GM12864 (cell line): ENCODE results near the gene SLC6A3.
"Not testable (repeated sequence)": the region's sequence is repeated elsewhere in the genome, so short reads cannot be mapped to it uniquely, and the experiment has no call there.

Source experiments
- DNase-seq: peaks from one replicate; pipeline ENCODE4 v3.0.0-alpha.2; 2011; ENCODE audit warnings: low read depth
- H3K4me3 ChIP-seq: 2 replicates; pipeline ENCODE4 v1.5.1; 2011; ENCODE audit warnings: mild to moderate bottlenecking, low read depth, low read length, control low read depth
- TF ChIP-seq, protein P1 (sequence below): IDR thresholded peaks from 2 replicates; pipeline ENCODE4 v1.5.1; 2011; ENCODE audit warnings: low read depth, mild to moderate bottlenecking, moderate library complexity, low read length, control low read depth, inconsistent platforms; ENCODE audit errors: missing control alignments

Gene SLC6A3

DNA sequence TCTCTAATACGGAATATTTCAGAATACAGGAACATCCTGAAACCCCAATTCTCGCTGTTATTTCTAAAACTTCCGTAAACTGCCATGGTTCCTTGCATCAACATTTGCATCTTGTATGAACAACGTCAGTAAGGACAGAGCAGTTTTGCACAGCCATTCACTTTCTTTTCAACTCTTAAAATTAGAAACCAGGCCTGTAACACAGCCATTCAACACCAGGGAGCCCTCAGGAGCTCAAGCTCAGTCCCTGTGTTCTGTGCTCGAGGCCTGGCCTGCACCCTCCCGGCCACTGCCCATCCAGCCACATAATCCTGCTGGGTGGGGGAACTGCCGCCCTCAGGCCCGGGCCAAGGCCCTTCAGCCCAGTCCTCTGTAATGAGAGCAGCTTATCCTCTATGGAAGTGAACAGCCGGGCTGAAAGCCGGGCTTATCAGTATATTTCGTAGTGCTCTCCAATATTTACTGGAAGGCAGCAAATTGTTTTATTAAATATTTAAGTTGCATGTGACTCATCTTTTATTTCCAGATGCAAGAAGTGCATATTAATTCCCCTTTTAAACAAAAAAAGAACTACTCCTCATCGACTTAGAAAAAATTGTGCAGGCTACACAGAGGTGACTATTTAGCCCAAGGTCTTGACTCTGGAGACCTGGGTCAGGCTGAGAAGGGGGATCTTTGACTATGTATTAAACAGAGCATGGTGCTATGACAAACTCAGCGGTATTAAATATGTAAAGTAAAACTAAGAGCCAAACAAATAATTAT, 33.2 kb upstream of the SLC6A3 start:
- TF ChIP-seq, protein P1, sequence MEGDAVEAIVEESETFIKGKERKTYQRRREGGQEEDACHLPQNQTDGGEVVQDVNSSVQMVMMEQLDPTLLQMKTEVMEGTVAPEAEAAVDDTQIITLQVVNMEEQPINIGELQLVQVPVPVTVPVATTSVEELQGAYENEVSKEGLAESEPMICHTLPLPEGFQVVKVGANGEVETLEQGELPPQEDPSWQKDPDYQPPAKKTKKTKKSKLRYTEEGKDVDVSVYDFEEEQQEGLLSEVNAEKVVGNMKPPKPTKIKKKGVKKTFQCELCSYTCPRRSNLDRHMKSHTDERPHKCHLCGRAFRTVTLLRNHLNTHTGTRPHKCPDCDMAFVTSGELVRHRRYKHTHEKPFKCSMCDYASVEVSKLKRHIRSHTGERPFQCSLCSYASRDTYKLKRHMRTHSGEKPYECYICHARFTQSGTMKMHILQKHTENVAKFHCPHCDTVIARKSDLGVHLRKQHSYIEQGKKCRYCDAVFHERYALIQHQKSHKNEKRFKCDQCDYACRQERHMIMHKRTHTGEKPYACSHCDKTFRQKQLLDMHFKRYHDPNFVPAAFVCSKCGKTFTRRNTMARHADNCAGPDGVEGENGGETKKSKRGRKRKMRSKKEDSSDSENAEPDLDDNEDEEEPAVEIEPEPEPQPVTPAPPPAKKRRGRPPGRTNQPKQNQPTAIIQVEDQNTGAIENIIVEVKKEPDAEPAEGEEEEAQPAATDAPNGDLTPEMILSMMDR: no peak
- no peak for DNase-seq
- no peak overlapping the region for H3K4me3 ChIP-seq

DNA sequence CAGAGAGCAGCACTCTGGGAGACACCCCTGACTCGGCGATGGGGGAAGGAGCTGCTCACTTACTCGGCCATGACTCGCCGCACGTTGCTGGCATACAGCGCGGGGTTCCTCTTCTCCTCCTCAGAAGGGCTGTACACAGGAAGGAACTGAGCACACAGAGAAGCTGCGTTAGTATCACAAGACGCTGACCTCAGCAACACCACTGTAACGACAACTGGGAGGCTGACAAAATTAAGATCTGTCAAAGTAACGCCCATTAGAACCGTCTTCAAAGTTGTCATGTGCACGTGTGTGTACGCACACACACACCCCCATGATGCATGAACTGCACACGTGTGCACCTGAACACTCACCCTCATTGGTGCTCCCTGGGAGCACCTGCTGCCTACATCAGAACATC, 32.1 kb upstream of the SLC6A3 start:
- H3K4me3 ChIP-seq: no peak overlapping the region
- no peak for DNase-seq
- TF ChIP-seq, protein P1: no peak

DNA sequence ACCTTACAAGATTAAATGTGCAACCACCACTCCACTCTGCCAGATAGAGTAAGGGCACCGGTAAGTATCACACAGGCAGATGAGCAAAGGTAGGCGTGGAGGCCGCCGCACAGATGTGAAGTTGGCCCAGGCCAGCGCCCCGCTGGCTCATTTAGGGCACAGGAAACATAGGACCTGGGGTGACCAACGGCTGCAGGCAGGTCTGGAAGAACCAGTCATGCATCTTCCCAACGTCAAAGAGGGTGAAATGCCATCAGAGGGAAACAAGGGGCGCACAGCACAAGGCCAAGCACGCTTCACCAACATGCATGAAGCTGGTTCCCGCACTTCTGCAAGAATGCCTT, 31.7 kb upstream of the SLC6A3 start:
- H3K4me3 ChIP-seq: no peak overlapping the region
- TF ChIP-seq, protein P1: no peak
- no peak for DNase-seq

DNA sequence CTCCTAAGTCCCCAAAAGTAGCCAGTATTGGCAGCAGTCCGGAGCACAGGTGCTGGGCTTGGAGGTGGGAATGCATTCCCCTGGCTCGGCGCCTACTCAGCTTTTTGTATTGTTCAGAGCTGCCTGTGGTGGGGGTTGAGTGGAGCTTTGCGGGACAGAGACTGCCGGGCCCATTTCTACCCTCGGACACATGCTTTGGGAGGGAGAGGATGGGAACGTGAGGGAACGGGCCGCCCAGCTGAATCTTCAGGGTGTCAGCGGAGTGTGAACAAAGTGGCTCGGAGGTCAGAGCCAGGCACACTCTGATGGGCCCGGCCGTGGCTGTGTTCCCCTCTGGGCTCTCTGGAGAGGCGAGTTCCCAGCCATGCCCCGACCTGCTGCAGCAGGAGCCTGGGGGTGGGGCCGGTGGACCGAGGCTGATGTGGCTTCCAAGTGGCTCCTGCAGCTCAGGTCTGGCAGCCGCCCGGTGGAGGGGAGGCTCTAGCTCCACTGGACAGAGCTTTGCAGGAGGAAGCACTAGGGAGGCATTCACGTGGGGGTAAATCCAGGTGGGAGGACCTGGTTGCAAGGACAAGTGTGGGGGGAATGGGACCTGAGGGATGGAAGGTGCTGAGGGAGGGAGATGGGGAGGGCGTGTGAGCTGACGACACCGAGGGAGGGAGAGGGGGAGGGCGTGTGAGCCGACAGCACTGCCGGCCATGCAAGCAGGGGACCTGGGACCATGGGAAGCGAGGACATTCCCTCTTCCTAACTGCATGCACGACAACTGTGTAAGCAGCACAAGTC, 31.1 kb upstream of the SLC6A3 start:
- TF ChIP-seq, protein P1: no peak
- DNase-seq: no peak

DNA sequence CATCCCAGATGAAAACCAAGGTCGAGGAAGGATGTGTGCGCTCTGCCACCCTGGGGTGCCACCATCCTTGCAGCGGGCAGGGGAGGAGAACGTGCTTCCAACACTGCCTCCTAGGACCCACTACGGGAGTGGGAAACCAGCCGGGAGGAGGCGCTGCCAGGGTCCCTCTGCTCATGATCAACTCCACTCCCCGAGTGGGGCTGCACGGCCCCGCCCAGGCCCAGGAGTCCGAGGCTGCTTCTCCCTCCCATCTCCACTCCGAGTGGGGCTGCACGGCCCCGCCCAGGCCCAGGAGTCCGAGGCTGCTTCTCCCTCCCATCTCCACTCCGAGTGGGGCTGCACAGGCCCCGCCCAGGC, 30.3 kb upstream of the SLC6A3 start:
- not testable (repeated sequence) for DNase-seq, H3K4me3 ChIP-seq

More for the DNA sequence above, 31.1 kb upstream of the SLC6A3 start:
- H3K4me3 ChIP-seq: no peak overlapping the region

DNA sequence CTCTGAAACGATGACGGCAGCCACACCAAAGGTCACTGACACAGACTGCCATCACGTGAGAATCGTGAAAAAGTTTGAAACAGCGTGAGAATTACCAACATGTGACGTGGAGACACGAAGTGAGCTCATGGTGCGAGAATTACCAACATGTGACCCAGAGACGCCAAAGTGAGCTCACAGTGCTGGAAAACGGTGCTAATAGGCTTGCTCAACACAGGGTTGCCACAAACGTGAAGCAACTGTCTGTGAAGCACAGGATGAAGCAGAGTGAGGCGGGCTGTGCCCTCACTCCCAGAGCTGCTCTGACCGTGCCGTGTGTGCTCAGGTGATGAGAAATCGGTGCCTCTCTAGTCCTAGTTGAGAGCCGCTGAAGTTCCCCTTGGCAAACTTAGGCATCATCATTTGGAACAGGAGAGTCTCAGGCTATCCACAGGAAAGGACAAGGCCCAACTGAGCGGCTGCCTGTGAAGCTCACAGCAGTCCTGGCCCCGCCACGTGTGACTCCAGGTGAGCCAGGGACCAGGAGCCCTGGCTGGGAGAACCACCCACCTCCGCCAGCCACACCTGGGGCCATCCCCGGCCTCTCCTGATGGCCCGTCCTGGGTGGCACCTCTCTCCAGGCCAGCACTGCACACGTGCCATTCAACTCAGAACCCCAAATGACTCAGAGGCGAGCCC, 29.8 kb upstream of the SLC6A3 start:
- DNase-seq: no peak
- TF ChIP-seq, protein P1: no peak
- H3K4me3 ChIP-seq: no peak overlapping the region

DNA sequence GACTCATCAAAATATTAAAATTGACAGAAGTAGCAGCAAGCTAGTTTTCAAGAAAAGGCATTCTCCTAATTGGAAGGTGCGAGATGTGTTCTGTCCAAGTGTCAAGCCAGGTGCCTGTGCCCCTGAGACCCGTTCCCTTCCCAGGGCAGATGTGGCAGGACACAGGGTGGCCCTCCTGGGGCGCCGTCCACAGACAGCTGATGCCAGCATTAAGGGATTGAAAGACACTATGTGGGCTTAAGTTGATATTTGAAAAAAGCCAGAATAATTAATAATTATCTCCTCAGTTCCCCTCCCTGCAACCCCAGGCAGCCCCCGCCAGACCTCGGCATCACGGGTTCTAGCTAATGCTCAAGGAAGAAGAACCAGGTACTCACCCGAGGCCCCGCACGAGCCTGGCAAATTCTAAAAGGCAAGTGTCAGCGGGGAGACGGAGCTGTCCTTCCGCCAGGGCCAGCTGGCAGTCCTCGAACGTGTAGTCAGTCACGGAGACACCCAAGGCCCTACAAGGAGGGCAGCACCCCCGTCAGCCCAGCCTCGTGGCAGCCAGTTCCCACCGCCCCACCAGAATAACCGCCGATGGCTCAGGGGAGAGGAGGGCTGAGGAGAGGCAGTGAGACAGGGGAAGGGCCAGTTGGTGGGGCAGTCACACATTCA, 29.1 kb upstream of the SLC6A3 start:
- no peak for DNase-seq
- TF ChIP-seq, protein P1: no peak
- no peak overlapping the region for H3K4me3 ChIP-seq
